Esophagus (tissue), 2 donors: Measurements from ENCODE around the gene AGTRAP. TPM values are rescaled to one million over a fixed set of nuclear protein-coding genes. Genes with fewer than 3 reads are reported as not detected.

Experiments used
- H3K27ac ChIP-seq, 2 donors: one replicate each; pipeline ENCODE4 v1.5.1; 2013; ENCODE audit warnings: low read depth in 2 of 2, mild to moderate bottlenecking in 2 of 2, inconsistent platforms in 1 of 2, low read length in 1 of 2, moderate library complexity in 1 of 2
- H3K27me3 ChIP-seq, 2 donors: one replicate each; pipeline ENCODE4 v1.6.1; 2013; ENCODE audit warnings: low read length in 2 of 2, control low read depth in 1 of 2, mild to moderate bottlenecking in 1 of 2; ENCODE audit not compliant: insufficient read depth in 2 of 2, control insufficient read depth in 1 of 2
- H3K36me3 ChIP-seq, 2 donors: one replicate each; pipeline ENCODE4 v1.6.1; 2013; ENCODE audit warnings: low read length in 1 of 2; ENCODE audit not compliant: control insufficient read depth in 2 of 2, insufficient read depth in 2 of 2
- H3K4me1 ChIP-seq, 2 donors: one replicate each; pipeline ENCODE4 v1.6.1; 2013; ENCODE audit warnings: low read length in 1 of 2; ENCODE audit not compliant: control insufficient read depth in 2 of 2, insufficient read depth in 2 of 2
- H3K4me3 ChIP-seq, 2 donors: one replicate each; pipeline ENCODE4 v1.5.1; 2013; ENCODE audit warnings: low read length in 2 of 2, mild to moderate bottlenecking in 2 of 2, low read depth in 1 of 2, moderate library complexity in 1 of 2
- H3K9me3 ChIP-seq, 2 donors: one replicate each; pipeline ENCODE4 v1.6.1; 2013; ENCODE audit warnings: mild to moderate bottlenecking in 2 of 2, low read depth in 1 of 2, low read length in 1 of 2, moderate library complexity in 1 of 2; ENCODE audit not compliant: control insufficient read depth in 2 of 2, insufficient read depth in 1 of 2
- WGBS, 2 donors: extraction: QIAGEN DNeasy Blood & Tissue Kit; methylation state at CpG; one replicate each; pipeline ENCODE4 v1.1.7; 2013; 5-methylcytosine and 5-hydroxymethylcytosine counted together
- polyA plus RNA-seq, 2 donors: library from polyadenylated mRNA; stranded (reverse); fragments of 200-250 nt; gene quantifications; one replicate each; pipeline ENCODE4 v1.2.3, GENCODE V29; 2013
- donor health status: healthy with polysubstance abuse.
- donor health status: Bipolar disorder and iron deficiency.

The AGTRAP gene
- polyA plus RNA-seq, 2 donors: 23.7 to 34.6 TPM

GRCh38 chr1:11793819-11794218, 57.9 kb downstream of the AGTRAP start:
- WGBS, 2 donors: 93% methylated on average over 15 of the region's 15 CpGs
- Histone ChIP-seq H3K4me1 (peaks cover 7 to 32% of the 10 kb centered on the region in 2 donors), H3K27ac (no peak overlapping the region), H3K9me3 (no peaks in the 10 kb centered on the region), H3K36me3 (peaks cover 12 to 44% of the 10 kb centered on the region in 2 donors), H3K4me3 (no peak overlapping the region), H3K27me3 (no peaks in the 10 kb centered on the region)

- Histone ChIP-seq H3K27me3 (no peaks in the 10 kb centered on the region), H3K36me3 (peaks cover 12 to 47% of the 10 kb centered on the region in 2 donors), H3K27ac (no peak overlapping the region), H3K4me1 (peaks cover 7 to 25% of the 10 kb centered on the region in 2 donors), H3K9me3 (no peaks in the 10 kb centered on the region), H3K4me3 (no peak overlapping the region)
- WGBS, 2 donors: 91 to 92% methylated on average over 18 to 19 of the region's 19 CpGs
Observed at GRCh38 chr1:11794446-11795237, 58.7 kb downstream of the AGTRAP start.

- Histone ChIP-seq H3K27ac (no peak overlapping the region), H3K27me3 (no peaks in the 10 kb centered on the region), H3K36me3 (peaks cover 15 to 50% of the 10 kb centered on the region in 2 donors), H3K9me3 (no peaks in the 10 kb centered on the region), H3K4me1 (peaks cover 4 to 18% of the 10 kb centered on the region in 2 donors), H3K4me3 (no peak overlapping the region)
- WGBS, 2 donors: 90 to 93% methylated on average over 14 of the region's 14 CpGs
Observed at GRCh38 chr1:11795238-11795890, 59.4 kb downstream of the AGTRAP start.

GRCh38 chr1:11796036-11796828, 60.3 kb downstream of the AGTRAP start:
- Histone ChIP-seq H3K4me3 (no peak overlapping the region), H3K27ac (no peak overlapping the region), H3K9me3 (no peaks in the 10 kb centered on the region), H3K36me3 (peaks cover 17 to 57% of the 10 kb centered on the region in 2 donors), H3K27me3 (no peaks in the 10 kb centered on the region), H3K4me1 (peaks cover under 1 to 10% of the 10 kb centered on the region in 2 donors)
- WGBS, 2 donors: 87 to 89% methylated on average over 15 of the region's 15 CpGs

GRCh38 chr1:11797525-11798216, 61.7 kb downstream of the AGTRAP start:
- no peaks in the 10 kb centered on the region for H3K27me3 ChIP-seq
- peaks cover 17 to 55% of the 10 kb centered on the region in 2 donors for H3K36me3 ChIP-seq
- no peak overlapping the region for H3K4me3 ChIP-seq
- no peaks in the 10 kb centered on the region for H3K9me3 ChIP-seq
- 79 to 86% methylated on average over 6 of the region's 6 CpGs for WGBS, 2 donors
- H3K27ac ChIP-seq: no peak overlapping the region
- peaks cover 0 to 2% of the 10 kb centered on the region in 2 donors for H3K4me1 ChIP-seq

GRCh38 chr1:11799099-11799498, 63.2 kb downstream of the AGTRAP start:
- no peaks in the 10 kb centered on the region for H3K9me3 ChIP-seq
- peaks cover 12 to 47% of the 10 kb centered on the region in 2 donors for H3K36me3 ChIP-seq
- no peak overlapping the region for H3K27ac ChIP-seq
- 96 to 97% methylated on average over 5 of the region's 5 CpGs for WGBS, 2 donors
- H3K4me3 ChIP-seq: no peak overlapping the region
- peaks cover 4 to 10% of the 10 kb centered on the region in 2 donors for H3K4me1 ChIP-seq
- no peaks in the 10 kb centered on the region for H3K27me3 ChIP-seq

GRCh38 chr1:11799896-11800295, 64.0 kb downstream of the AGTRAP start:
- Histone ChIP-seq H3K4me3 (no peak overlapping the region), H3K27me3 (no peaks in the 10 kb centered on the region), H3K4me1 (peaks cover 4 to 10% of the 10 kb centered on the region in 2 donors), H3K27ac (no peak overlapping the region), H3K36me3 (peaks cover 10 to 39% of the 10 kb centered on the region in 2 donors), H3K9me3 (no peaks in the 10 kb centered on the region)
- whole genome bisulfite sequencing, 2 donors: 96 to 99% methylated on average over 9 of the region's 9 CpGs

GRCh38 chr1:11800391-11800755, 64.4 kb downstream of the AGTRAP start:
- no peak overlapping the region for H3K27ac ChIP-seq
- no peaks in the 10 kb centered on the region for H3K27me3 ChIP-seq
- no peak overlapping the region for H3K4me3 ChIP-seq
- H3K4me1 ChIP-seq: peaks cover 4 to 10% of the 10 kb centered on the region in 2 donors
- H3K36me3 ChIP-seq: peaks cover 10 to 34% of the 10 kb centered on the region in 2 donors
- H3K9me3 ChIP-seq: no peaks in the 10 kb centered on the region
- WGBS, 2 donors: 89 to 98% methylated on average over 8 of the region's 8 CpGs
